ENCODE results near the gene C19orf53. TPM values are rescaled to one million over a fixed set of nuclear protein-coding genes. Genes with fewer than 3 reads are reported as not detected.

C19orf53 gene
- total and polyA plus RNA-seq, 9 of the 15 experiments (the other 6 are each of a cell fraction or from before 2014, with no cell fraction given) = 98.5 to 441 (median 164) TPM

DNA sequence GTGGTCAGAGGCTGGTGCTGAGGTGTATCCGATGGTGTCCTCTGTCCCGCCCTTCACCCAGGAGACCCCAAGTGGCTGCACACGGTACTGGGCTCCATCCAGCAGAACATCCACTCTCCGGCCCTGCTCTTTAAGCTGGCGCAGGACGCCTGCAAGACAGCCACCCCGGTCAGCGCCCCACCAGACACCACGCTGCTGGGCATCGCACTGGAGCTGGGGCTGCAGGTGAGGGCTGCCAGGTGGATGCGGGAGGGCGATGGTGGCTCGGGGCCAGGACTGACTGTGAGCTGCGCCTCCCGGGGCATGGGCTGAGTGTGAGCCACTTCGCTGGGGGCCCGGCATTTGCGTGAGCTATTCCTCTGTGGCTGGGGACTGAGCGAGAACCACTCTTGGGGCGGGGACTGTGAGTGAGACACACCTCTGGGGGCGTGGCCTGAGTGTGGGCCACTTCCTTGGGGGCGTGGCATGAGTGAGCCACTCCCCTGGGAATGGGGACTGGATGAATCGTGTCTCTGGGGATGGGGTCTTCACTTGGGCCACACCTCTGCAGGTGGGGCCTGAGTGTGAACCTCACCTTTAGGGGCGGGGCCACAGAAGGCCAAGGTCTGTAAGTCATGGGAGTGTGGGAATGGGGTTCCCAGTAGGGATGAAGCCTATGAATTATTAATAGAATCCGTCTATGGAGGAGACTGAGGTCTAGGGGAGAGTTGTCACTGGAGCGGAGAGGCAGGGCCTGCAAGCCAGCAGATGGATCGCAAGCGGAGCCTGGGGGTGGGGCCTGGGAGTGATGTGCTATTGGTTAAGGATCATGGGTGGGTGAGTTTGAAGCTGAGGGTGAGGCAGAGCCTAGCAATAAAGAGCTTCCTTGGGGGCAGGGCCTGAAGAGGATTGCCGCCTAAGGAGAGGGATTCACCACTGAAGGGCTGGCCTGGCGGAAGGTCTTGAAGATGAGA is 51.5 kb downstream of the C19orf53 start (continued):
- TF ChIP-seq ZC3H4 (CRISPR knock-in tag; IDR thresholded peaks at IDR 0.05; ENCODE audit: borderline replicate concordance) (0 out of 2 replicates have a peak, but pooled peaks have one; percentile 31), LARP7 (IDR thresholded peaks at IDR 0.05) (no peak), GABPB1 (CRISPR knock-in tag; IDR thresholded peaks at IDR 0.05) (0 out of 2 replicates have a peak, but pooled peaks have one; percentile 10), TEAD1 (CRISPR knock-in tag; IDR thresholded peaks at IDR 0.05) (no peak), E2F3 (CRISPR knock-in tag; IDR thresholded peaks at IDR 0.05) (no peak), TRIM24 (IDR thresholded peaks at IDR 0.05) (no peak), ZBTB34 (CRISPR knock-in tag; IDR thresholded peaks at IDR 0.05) (no peak), DNMT1 (IDR thresholded peaks at IDR 0.05) (no peak), NCOA6 (IDR thresholded peaks at IDR 0.05) (no peak), SPI1 (IDR thresholded peaks at IDR 0.05; ENCODE audit: borderline replicate concordance, low read depth, low read length) (peak; percentile 54), THAP7 (CRISPR knock-in tag; IDR thresholded peaks at IDR 0.05) (no peak), CBX3 (IDR thresholded peaks at IDR 0.05; ENCODE audit: borderline replicate concordance in 1 of 2, low read length in 2 of 2) (no peak), SMC3 (conservative IDR thresholded peaks at IDR 0.05; ENCODE audit: insufficient read depth, low read depth, low read length) (0 out of 2 replicates have a peak, but pooled peaks have one; percentile 6), BCL6 (CRISPR knock-in tag; IDR thresholded peaks at IDR 0.05) (no peak), SNIP1 (IDR thresholded peaks at IDR 0.05; ENCODE audit: low read depth) (no peak), MIER1 (IDR thresholded peaks at IDR 0.05; ENCODE audit: low read depth) (no peak), SMARCA5 (IDR thresholded peaks at IDR 0.05) (no peak), CTBP1 (IDR thresholded peaks at IDR 0.05; ENCODE audit: borderline replicate concordance) (peak; percentile 12; the same call in 1 of the 2 replicates), DEAF1 (CRISPR knock-in tag; IDR thresholded peaks at IDR 0.05) (no peak)
- TF ChIP-seq, protein P1, sequence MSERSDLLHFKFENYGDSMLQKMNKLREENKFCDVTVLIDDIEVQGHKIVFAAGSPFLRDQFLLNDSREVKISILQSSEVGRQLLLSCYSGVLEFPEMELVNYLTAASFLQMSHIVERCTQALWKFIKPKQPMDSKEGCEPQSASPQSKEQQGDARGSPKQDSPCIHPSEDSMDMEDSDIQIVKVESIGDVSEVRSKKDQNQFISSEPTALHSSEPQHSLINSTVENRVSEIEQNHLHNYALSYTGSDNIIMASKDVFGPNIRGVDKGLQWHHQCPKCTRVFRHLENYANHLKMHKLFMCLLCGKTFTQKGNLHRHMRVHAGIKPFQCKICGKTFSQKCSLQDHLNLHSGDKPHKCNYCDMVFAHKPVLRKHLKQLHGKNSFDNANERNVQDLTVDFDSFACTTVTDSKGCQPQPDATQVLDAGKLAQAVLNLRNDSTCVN (CRISPR knock-in tag; IDR thresholded peaks at IDR 0.05) = no peak
- TF ChIP-seq, protein P2, sequence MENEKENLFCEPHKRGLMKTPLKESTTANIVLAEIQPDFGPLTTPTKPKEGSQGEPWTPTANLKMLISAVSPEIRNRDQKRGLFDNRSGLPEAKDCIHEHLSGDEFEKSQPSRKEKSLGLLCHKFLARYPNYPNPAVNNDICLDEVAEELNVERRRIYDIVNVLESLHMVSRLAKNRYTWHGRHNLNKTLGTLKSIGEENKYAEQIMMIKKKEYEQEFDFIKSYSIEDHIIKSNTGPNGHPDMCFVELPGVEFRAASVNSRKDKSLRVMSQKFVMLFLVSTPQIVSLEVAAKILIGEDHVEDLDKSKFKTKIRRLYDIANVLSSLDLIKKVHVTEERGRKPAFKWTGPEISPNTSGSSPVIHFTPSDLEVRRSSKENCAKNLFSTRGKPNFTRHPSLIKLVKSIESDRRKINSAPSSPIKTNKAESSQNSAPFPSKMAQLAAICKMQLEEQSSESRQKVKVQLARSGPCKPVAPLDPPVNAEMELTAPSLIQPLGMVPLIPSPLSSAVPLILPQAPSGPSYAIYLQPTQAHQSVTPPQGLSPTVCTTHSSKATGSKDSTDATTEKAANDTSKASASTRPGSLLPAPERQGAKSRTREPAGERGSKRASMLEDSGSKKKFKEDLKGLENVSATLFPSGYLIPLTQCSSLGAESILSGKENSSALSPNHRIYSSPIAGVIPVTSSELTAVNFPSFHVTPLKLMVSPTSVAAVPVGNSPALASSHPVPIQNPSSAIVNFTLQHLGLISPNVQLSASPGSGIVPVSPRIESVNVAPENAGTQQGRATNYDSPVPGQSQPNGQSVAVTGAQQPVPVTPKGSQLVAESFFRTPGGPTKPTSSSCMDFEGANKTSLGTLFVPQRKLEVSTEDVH (IDR thresholded peaks at IDR 0.05; ENCODE audit: low read depth, partially characterized antibody) = no peak

All from K562 (cell line).